ENCODE results near the gene BACH2.

GRCh38 chr6:90294614-90294988 lies 2.0 kb downstream of the BACH2 start:
- TF ChIP-seq EZH2phosphoT487 (IDR thresholded peaks at IDR 0.05): no peak
- TF ChIP-seq, protein P1, sequence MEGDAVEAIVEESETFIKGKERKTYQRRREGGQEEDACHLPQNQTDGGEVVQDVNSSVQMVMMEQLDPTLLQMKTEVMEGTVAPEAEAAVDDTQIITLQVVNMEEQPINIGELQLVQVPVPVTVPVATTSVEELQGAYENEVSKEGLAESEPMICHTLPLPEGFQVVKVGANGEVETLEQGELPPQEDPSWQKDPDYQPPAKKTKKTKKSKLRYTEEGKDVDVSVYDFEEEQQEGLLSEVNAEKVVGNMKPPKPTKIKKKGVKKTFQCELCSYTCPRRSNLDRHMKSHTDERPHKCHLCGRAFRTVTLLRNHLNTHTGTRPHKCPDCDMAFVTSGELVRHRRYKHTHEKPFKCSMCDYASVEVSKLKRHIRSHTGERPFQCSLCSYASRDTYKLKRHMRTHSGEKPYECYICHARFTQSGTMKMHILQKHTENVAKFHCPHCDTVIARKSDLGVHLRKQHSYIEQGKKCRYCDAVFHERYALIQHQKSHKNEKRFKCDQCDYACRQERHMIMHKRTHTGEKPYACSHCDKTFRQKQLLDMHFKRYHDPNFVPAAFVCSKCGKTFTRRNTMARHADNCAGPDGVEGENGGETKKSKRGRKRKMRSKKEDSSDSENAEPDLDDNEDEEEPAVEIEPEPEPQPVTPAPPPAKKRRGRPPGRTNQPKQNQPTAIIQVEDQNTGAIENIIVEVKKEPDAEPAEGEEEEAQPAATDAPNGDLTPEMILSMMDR (IDR thresholded peaks at IDR 0.05): no peak
- no peak for TF ChIP-seq EZH2 (IDR thresholded peaks at IDR 0.05)

Data from neural progenitor cell (in vitro differentiated cells).